GM18499 (cell line): ENCODE data around the gene CTNNA3.
"Not testable (repeated sequence)": the region's sequence is repeated elsewhere in the genome, so short reads cannot be mapped to it uniquely, and the experiment has no call there.

Experiments used
- ATAC-seq: cut with Tn5 transposase; IDR thresholded peaks from one replicate; pipeline ENCODE4 v1.9.1; 2021; ENCODE audit warnings: moderate number of reproducible peaks; ENCODE audit not compliant: insufficient read depth, unreplicated experiment

Gene CTNNA3

DNA sequence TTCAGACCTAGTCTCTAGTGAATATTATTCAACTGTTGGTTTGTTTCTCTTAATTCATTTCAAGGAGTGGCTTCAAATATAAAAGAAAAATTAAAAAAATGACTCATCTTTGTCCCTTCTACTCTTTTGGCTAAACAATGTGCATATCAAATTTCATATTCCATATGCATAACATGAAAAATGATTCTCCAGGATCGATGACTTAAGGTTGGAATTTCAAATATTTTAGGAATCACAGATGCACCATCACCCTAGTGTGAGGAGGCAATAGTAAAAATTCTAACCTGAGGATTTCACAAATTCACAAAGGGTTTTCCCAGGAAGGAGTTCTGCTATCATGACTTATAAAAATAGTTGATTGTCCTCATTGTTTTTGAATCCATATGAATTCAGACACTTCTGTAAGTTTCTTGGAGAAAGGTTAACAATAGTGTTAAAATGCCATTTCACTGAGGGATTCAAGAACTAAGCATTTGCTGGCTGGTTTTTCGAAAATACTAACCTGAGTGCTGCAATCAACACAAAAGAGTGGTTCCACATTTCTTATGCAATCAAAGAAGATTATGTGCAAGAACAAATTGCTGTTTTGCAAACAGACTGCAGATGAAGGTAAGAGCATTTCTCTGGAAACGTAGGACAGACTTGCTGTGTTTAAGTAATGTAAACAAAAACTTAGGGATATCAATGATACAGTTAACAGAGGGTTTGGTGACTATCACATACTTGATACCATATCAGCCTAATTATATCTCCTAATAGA lies 1317.7 kb downstream of the CTNNA3 start:
- no peak for ATAC-seq

DNA sequence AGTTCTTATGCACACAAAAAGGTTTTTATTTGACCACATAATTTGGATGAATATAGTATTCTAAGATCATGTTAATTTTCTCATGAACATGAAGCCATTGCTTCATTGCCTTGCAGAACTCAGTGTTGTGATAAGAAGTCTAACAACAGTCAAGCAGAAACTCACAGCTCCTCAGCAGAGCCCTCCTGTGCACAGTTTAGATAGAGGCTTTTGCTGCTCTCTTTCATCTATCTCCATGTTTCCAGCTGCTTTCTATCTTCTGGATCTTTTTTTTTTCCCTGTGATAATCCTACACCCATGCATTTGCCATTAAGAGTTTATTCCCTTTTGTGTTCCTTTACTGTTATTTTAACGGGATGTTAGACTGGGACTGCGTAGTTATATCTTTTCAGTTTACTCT lies 1327.8 kb downstream of the CTNNA3 start:
- no peak for ATAC-seq

DNA sequence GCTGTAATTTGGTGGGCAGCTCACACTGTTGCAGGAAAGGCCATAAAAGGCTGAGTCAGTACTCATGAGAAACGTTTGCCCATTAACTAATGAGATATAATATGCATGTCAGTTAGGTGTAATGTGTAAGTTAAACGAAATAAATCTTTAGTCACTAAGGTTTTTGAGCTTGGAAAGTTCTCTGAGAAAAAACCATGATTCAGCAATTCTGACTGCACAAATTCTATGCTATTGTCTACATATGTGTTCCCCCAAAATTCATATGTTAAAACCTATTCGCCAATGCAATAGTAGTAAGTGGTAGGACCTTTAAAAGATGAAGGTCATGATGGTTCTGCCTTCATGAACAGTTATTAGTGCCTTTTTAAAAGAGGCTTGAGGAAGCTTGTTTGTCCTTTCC lies 1329.8 kb downstream of the CTNNA3 start:
- no peak for ATAC-seq

DNA sequence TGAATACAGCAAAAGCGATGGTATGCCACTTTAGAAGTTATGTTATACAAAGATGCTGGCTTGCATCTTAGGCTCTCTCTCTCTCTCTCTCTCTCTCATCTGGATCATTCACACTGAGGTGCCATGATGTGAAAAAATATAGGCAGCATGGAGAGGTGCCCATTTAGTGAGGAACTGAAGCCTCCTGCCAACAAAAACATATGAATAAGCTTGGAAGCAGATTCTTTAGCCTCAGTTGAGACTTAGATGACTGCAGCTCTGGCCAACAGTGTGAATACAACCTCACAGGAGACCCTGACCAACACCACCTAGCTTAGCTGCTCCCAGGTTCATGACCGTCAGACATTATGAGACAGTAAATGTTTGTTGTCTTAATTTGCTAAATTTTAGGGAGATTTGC lies 1330.3 kb downstream of the CTNNA3 start:
- ATAC-seq = no peak

DNA sequence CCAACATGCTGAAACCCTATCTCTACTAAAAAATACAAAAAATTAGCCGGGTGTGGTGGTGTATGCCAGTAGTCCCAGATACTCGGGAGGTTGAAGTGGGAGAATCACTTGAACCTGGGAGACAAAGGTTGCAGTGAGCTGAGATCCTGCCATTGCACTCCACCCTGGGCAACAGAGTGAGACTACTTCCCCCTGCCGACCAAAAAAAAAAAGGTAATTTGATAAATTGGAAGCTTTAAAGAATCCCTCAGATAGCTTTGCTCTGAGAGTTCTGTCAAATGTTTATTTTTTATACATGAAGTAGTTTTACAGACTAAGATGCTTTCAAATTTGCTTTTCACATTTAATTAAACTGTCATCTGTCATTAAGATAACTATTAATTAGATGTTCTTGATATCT lies 1333.5 kb downstream of the CTNNA3 start:
- no peak for ATAC-seq

DNA sequence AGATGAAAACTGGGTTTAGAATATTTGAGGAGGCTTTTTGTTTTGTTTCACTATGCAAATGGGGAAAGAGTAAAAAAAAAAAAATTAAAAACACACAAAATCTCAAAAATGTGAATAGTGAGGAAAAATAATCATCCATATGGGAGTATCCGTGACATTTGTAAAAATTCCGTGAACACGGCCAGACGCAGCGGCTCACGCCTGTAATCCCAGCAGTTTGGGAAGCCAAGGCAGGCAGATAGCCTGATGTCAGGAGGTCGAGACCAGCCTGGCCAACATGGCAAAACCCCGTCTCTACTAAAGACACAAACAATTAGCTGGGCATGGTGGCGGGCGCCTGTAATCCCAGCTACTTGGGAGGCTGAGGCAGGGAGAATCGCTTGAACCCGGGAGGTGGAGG lies 1342.2 kb downstream of the CTNNA3 start:
- ATAC-seq = not testable (repeated sequence)

DNA sequence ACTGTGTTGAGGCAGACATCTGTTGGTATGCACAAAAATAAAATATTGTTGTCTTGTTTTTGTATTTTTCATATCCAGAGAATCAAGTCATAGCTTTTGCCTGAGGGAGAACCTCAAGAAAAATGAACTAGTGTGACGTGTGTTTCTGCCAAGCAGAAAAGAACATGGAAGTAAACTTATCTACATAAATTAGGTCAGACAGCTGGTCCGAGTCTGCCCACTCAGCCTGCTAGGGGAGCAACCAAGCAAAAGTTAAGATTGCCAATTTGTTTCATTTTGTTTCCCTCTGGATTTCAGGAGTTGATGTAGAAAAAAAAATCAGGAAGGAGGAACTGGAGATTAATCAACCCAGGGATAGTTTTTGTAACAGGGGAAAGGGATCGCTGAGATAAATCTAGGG lies 1342.6 kb downstream of the CTNNA3 start:
- no peak for ATAC-seq

DNA sequence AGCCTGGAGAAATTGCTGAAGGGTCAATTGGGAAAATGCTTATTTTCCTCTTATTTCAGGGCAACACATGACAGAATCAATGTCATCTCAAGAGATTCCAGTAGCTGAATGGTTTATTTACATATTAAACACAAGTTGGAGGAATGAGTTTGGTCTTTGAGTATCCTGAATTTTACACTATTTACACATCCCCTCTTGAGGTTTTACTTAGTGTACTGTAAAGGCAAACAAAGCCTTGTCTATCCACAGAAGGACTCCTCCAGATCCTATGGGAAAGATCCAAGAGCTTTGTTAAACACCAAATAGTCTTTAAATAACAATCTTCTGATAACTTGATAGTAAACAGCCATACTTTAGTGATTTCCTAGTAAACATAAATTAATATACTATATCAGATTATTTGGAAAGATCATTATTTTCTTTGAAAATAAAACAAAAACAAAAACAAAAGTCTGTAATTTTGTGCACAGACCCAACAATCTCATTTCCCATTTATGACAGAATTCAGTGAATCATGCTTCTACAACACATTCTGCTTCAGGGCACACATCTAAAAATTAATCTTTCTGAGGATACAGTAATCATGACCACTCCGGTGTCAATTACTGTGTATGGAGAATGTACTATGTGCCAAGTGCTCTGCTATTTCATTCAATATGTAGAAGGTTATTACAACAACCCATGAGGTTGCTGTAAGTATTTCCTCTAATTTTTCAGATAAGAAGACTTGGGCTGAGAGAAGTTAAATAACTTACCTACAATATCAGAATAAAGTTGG lies 1345.2 kb downstream of the CTNNA3 start:
- no peak for ATAC-seq

DNA sequence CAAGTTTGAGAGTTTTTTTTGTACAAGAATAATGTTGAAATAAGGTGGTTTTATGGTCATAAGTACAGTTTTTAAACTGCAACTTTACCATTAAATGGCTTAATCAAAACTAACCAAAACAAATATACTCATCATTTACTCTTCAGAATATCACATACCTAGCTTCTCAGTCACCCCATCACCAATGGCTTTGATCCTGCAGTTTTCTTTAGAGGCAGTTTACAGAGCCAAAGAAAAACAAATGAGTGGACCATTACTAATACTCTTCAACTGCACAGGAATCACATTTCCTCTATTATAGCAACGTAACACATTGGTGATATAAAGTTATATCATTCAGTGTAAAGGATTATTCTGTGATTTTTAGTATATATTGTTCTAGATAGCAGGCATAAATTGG lies 1346.3 kb downstream of the CTNNA3 start:
- ATAC-seq = no peak

DNA sequence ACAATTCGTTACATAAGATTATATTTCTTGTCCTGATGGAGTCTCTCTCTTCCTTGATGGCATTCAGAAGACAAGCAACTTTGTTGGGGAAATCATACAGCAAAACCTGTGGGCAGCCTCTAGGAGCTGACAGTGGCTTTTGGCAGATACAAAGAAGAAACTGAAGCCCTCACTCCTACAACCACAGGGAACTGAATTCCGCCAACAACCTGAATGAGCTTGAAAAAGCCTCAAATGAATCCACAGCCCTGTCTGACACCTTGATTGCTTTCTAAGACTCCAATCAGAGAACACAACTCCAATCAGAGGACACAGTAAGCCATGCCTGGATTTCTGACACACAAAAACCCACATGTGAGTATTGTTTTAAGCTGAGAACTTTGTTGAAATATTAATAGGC lies 1346.9 kb downstream of the CTNNA3 start:
- no peak for ATAC-seq

DNA sequence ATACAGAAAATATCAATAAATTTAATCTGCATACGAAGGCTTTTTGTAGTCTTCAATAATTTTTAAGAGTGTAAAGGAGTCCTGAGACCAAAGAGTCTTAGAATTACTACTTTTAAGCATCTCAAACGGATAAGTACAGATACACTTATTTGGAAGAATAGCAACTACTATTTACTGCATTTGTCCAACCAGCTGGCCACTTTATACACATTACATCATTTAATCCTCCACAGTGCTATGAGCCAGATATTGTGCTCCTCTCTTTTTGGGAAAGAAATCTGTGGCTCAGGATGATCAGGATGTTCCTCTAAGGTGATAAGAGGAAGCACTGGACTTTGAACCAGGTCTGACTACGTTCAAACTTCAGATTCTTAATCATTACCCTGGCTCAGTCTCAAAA lies 1358.8 kb downstream of the CTNNA3 start:
- no peak for ATAC-seq

DNA sequence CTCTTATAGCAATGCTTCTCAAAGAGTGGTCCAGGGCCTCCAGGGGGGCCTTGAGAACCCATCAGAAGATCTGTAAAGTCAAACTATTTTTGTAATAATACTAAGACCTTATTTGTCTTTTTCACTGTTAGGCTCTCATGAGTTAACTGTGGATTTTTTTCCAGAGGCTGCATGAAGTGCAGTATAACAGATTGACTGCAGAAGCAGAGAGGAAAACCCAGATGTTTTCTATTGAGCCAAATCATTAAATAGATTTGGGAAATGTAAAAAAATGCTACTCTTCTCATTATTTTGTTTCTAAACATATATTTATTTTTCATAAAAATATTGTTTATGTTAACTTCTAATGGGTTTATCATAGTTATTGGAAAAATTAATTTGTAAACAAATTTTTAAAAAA lies 1359.2 kb downstream of the CTNNA3 start:
- ATAC-seq = no peak

DNA sequence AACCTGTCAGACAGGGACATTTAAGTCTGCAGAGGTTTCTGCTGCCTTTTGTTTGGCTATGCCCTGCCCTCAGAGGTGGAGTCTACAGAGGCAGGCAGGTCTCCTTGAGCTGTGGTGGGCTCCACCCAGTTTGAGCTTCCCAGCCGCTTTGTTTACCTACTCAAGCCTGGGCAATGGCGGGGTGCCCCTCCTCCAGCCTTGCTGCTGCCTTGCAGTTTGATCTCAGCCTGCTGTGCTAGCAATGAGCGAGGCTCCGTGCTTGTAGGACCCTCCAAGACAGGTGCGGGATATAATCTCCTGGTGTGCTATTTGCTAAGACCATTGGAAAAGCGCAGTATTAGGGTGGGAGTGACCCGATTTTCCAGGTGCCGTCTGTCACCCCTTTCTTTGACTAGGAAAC lies 1360.2 kb downstream of the CTNNA3 start:
- not testable (repeated sequence) for ATAC-seq

DNA sequence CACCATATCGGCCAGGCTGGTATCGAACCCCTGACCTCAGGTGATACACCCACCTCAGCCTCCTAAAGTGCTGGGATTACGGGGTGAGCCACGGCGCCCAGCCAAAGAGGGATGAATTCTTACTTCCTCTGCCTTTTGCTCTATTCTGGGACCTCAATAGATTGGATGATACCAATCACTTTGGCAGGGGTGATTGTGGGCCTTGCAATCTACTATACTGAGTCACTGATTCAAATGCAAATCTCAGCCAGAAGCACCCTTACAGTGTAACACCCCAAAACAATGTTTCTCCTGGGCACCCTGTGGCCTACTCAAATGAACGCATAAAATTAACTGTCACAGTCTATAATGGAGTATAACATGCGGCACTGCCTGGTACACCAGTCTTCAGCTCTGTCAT lies 1366.8 kb downstream of the CTNNA3 start:
- no peak for ATAC-seq

DNA sequence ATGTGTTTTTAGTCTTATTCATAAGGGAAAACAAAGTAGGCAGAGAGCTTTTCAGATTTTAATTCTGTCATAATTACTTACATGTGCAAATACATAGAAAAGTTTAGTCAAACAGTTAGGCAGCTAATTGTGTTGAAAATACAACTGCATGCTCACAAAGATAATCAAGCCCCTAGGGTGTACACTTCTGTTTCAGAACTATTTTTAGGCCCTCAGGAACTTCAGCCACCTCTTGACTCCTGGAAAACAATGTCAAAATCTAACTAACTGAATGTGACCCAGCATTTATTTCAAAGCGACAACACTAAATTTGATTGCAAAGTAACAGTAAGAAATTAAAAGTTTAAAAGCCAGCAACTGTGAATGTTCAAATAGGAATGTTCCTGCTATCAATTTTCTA lies 1369.1 kb downstream of the CTNNA3 start:
- ATAC-seq = no peak

DNA sequence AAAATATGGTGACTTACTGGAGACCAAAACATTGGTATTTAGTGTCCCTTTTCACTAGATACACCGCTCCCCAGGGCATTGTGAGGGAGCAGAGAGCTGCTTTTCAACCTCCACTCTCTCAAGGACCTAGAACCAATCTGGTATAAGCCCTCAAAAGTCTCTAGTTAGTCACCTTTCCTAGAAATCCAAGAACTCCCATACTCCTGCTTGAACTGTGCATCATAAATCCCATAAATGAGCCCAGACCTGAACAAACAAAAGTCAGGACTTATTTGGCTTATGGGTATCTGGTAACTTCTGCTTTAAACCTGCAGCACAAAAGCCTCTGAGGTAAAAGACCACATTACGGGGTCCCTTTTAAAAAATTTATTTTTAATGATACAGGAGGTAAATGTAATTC lies 1373.2 kb downstream of the CTNNA3 start:
- ATAC-seq = no peak

DNA sequence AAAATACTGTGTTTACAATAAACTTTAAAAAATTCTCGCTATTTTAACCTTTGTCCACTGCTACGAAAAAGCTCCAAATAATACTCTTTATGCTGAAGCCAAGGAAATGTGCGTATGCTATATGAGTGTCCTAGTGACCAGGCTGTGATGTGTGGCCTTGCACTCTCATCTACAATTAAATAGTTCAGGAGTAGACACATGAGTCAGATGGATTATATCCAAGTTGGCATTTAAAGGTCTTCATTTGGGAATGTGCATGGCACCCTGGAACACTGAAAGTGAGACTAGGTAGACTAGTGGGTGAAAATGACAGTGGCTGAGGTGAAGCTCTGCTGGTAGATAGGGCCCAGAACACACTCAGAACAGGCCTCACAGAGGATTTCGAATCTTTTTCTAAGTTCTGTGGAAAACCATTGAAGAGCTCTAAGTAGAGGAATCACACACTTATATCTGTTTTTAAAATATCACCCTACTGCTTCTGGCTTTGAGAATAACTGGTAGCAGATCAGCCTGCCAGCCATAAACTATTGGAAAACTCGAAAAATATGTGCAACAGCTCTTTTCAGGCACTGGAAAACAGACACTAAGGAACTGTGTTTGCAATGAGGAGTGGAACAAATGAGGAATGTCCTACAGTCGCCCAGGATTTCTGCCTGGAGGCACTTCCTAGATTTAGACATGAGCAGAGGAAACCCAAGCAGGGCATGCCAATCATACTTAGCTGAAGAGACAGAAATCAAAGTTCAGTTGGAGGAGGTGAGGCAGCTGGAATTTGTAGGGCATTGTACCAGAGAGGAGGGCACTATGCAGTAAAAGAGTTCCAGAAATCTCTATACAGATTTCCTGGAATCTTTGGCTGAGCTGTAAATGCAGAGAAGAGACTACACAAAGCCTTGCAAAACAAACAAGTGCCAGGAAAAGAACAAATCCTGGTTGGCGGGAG lies 1374.0 kb downstream of the CTNNA3 start:
- ATAC-seq = no peak

DNA sequence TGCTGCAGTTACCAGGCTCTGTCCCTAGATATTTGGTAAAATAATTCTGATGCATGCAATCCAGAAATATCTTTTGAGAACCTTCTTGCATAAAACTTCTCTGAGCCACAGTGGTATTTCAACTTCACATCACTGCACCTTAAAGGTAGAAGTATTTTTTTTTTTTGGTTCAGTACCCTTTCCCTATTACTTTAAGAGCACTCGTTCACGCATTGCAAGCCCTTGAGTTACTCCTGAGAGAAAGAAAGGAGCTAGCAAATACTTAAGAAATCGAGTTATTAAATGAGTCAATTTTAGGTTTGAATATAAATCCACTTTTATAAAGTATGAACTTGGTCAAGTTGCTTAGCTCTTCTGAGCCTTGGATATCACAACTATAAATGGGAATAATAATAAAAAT lies 1377.2 kb downstream of the CTNNA3 start:
- no peak for ATAC-seq

DNA sequence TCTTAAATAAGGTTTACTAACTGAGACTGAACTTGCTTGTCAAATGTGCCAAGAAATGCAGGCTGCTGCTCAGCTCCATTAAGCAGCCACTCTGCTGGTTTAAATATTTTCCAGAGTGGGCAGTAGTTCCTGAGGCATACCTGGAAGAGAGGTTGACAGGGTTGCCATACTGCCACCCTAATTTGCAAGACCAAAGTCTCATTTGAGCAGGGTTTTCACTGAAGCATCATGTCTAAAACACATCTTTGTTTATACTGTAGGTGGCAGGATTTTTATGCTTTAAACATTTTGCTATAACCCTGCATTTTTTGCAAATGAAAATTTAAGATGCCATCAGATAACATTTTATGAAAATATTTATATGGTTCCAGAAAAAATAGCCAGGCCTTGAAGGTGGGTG lies 1388.2 kb downstream of the CTNNA3 start:
- no peak for ATAC-seq

DNA sequence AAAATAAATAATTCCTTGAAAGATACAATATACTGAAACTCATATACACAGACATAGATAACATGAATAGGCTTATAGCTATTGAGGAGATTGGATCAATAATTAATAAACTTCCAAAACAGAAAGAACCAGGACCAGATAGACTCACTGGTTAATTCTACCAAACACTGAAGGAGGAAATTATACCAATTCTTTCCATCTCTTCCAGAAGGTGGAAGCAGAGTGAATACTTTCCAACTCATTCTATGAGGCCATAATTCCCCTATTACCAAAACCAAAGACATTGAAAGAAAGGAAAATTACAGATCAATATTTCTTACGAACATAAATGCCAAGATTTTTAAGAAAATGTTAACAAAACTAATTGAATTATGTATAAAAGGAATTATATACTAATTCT lies 1394.9 kb downstream of the CTNNA3 start:
- ATAC-seq = no peak

DNA sequence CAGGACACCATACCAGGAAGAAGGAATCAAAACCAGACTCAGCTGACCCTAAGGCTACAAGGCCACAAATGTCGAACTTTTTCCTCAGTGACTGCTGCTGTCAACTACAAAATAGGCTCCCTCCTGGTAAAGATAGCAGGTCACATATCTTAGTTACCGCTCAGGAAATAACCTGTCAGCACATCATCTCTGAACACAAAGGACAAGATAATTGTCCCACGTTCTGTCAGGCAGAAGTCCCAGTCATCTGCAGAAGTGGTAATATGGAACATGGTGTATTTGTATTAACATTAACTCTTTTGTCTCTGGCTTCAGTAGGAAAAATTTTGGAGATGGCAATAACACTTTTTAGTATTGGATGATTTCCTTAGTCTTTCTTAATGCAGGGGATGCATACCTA lies 1400.4 kb downstream of the CTNNA3 start:
- no peak for ATAC-seq
